ENCODE results near the gene TLX2.

Gene TLX2

GRCh38 chr2:74513605-74514367 is 464 bp upstream of the TLX2 start:
- DNase-seq = peak in 2 of 6 experiments; percentile 20 to 28

- peak in 2 of 6 experiments; percentile 4 to 30 for DNase-seq
Measured at GRCh38 chr2:74515271-74515980, 1.2 kb downstream of the TLX2 start.

GRCh38 chr2:74515981-74516633 is 1.9 kb downstream of the TLX2 start:
- DNase-seq = peak in 5 of 6 experiments; percentile 48 to 76 (median 62)

GRCh38 chr2:74516650-74517049 is 2.4 kb downstream of the TLX2 start:
- no peak for DNase-seq

GRCh38 chr2:74522516-74522915 is 8.3 kb downstream of the TLX2 start:
- no peak for DNase-seq

GRCh38 chr2:74524005-74524404 is 9.8 kb downstream of the TLX2 start:
- no peak for DNase-seq

- DNase-seq = no peak
Measured at GRCh38 chr2:74524955-74525716, 10.9 kb downstream of the TLX2 start.

- peak in 1 of 6 experiments; percentile 18 for DNase-seq
Measured at GRCh38 chr2:74525717-74526648, 11.7 kb downstream of the TLX2 start, which contains the start of gene DQX1. Gene DQX1, minus strand, starts transcription at chr2:74526231. Its CDS starts 502 bp downstream, at chr2:74525729.

GRCh38 chr2:74526649-74527230 is 12.5 kb downstream of the TLX2 start:
- DNase-seq = no peak

GRCh38 chr2:74527741-74528140 is 13.5 kb downstream of the TLX2 start:
- no peak for DNase-seq

- DNase-seq = no peak
Measured at GRCh38 chr2:74528600-74529356, 14.5 kb downstream of the TLX2 start.

GRCh38 chr2:74529357-74530238 is 15.3 kb downstream of the TLX2 start, which contains the start of the genes AUP1 and HTRA2:
Gene AUP1, minus strand, starts transcription at chr2:74529706. Its CDS starts 77 bp downstream, at chr2:74529629.
Gene HTRA2, plus strand, starts transcription at chr2:74529933. Its CDS starts 74 bp downstream, at chr2:74530007.
- DNase-seq = peak; percentile 64 to 93 (median 86)

GRCh38 chr2:74530239-74531187 is 16.3 kb downstream of the TLX2 start:
- peak in 3 of 6 experiments; percentile 26 to 58 (median 47) for DNase-seq

GRCh38 chr2:74531666-74532065 is 17.4 kb downstream of the TLX2 start:
- DNase-seq = no peak

- peak in 3 of 6 experiments; percentile 40 to 46 (median 46) for DNase-seq
Measured at GRCh38 chr2:74532222-74532621, 18.0 kb downstream of the TLX2 start.

- DNase-seq = no peak
Measured at GRCh38 chr2:74533464-74533863, 19.2 kb downstream of the TLX2 start.

- no peak for DNase-seq
Measured at GRCh38 chr2:74534411-74534810, 20.2 kb downstream of the TLX2 start.

GRCh38 chr2:74535440-74535965 is 21.3 kb downstream of the TLX2 start:
- no peak for DNase-seq

Data from stimulated activated naive CD4-positive, alpha-beta T cell (primary cell).